Erythroblast (primary cell): ENCODE data around the gene ELAVL1.

Experiments
- GATA1 ChIP-seq: IDR thresholded peaks from 2 replicates; pipeline ENCODE4 v1.6.1; 2011; ENCODE audit warnings: low read depth, mild to moderate bottlenecking, control low read depth, low read length, moderate library complexity
- POLR2A ChIP-seq: IDR thresholded peaks from 2 replicates; pipeline ENCODE4 v1.6.1; 2011; ENCODE audit warnings: mild to moderate bottlenecking, low read length

- TF ChIP-seq POLR2A (no peak), GATA1 (no peak)
These were observed 28.3 kb downstream of the ELAVL1 start for GRCh38 chr19:7977021-7977722.
